Neural progenitor cell (in vitro differentiated cells): Measurements from ENCODE around the gene ZSWIM5.

Experiments used
- EZH2 ChIP-seq: fragments of 200-600 bp; sonication (generic); IDR thresholded peaks from 2 replicates; pipeline ENCODE4 v1.6.1; 2017; ENCODE audit warnings: antibody characterized with exemption, mild to moderate bottlenecking, moderate library complexity
- EZH2phosphoT487 ChIP-seq: fragments of 200-600 bp; sonication (generic); IDR thresholded peaks from 2 replicates; pipeline ENCODE4 v1.6.1; 2017; ENCODE audit warnings: antibody characterized with exemption
- TF ChIP-seq, protein P1 (sequence below): fragments of 200-600 bp; sonication (generic); IDR thresholded peaks from 2 replicates; pipeline ENCODE4 v1.5.1; 2017; ENCODE audit warnings: antibody characterized with exemption, mild to moderate bottlenecking

DNA sequence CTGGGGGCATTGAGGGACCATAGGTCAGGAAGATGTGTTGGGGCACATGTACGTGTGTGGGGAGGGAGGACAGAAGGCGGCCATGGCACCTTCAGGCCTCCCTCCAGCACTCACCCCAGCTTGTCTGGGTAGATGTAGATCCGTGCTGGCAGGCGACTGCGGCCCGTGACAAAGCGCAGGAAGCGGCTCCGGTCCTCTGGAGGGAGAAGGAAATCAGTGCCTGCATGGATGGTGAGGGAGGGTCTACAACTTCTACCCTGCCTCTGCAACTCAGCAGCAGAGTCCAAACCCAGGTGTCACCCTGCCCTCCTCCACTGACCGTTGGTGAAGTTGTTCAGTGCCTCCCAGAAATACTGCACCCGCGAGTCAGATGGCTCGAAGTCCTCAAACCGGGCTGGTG lies 202.7 kb downstream of the ZSWIM5 start:
- no peak for TF ChIP-seq EZH2phosphoT487
- TF ChIP-seq, protein P1, sequence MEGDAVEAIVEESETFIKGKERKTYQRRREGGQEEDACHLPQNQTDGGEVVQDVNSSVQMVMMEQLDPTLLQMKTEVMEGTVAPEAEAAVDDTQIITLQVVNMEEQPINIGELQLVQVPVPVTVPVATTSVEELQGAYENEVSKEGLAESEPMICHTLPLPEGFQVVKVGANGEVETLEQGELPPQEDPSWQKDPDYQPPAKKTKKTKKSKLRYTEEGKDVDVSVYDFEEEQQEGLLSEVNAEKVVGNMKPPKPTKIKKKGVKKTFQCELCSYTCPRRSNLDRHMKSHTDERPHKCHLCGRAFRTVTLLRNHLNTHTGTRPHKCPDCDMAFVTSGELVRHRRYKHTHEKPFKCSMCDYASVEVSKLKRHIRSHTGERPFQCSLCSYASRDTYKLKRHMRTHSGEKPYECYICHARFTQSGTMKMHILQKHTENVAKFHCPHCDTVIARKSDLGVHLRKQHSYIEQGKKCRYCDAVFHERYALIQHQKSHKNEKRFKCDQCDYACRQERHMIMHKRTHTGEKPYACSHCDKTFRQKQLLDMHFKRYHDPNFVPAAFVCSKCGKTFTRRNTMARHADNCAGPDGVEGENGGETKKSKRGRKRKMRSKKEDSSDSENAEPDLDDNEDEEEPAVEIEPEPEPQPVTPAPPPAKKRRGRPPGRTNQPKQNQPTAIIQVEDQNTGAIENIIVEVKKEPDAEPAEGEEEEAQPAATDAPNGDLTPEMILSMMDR = no peak
- no peak for TF ChIP-seq EZH2
